GM12878 (cell line): ENCODE results near the gene MAP4K5. TPM values are rescaled to one million over a fixed set of nuclear protein-coding genes. Genes with fewer than 3 reads are reported as not detected.

Source experiments
- ATAC-seq: fragments of 200-7000 bp; cut with Tn5 transposase; 3 replicates; pipeline ENCODE4 v1.9.1; 2020; ENCODE audit warnings: mild to moderate bottlenecking, moderate library complexity
- BruUV-seq: library from RNA; stranded (reverse); fragments of 400-500 nt; replicated peaks from 2 replicates; lab custom pipeline; 2021; lab: Mats Ljungman, UMichigan
- CTCF ChIA-PET: fragments of 300-600 bp; sonication (Branson Sonifier 250); formaldehyde crosslinking; extraction: SDS; loops from one replicate; lab custom pipeline; 2021; ENCODE audit warnings: inconsistent platforms; lab: Yijun Ruan, JAX
- POLR2A ChIA-PET: fragments of 350-600 bp; formaldehyde crosslinking; extraction: SDS; loops from one replicate; lab custom pipeline; 2021; ENCODE audit warnings: inconsistent platforms; lab: Charles Lee
- RAD21 ChIA-PET: fragments of 300-600 bp; sonication (Branson Sonifier 250); formaldehyde crosslinking; loops from one replicate; lab custom pipeline; 2023; ENCODE audit warnings: antibody characterized with exemption; ENCODE audit not compliant: unreplicated experiment; lab: Charles Lee
- SMC1A ChIA-PET: fragments of 300-600 bp; sonication (Branson Sonifier 250); formaldehyde crosslinking; loops from one replicate; lab custom pipeline; 2023; ENCODE audit not compliant: unreplicated experiment, uncharacterized antibody; lab: Charles Lee
- DNase-seq: peaks from one replicate; pipeline ENCODE4 v3.0.0-alpha.2; 2011; ENCODE audit warnings: low read depth, low spot score
- FAIRE-seq: peaks from 3 replicates; lab custom pipeline; 2011; peaks lifted over from hg19 to GRCh38; lab: Jason Lieb, UNC
- H2AFZ ChIP-seq: 2 replicates; pipeline ENCODE4 v1.6.0; 2011; ENCODE audit warnings: low read depth, low read length, control low read depth; ENCODE audit not compliant: control insufficient read depth
- H3K27ac ChIP-seq: 2 replicates; pipeline ENCODE4 v1.5.1; 2011; ENCODE audit warnings: control low read depth; ENCODE audit not compliant: control insufficient read depth, insufficient read depth
- H3K27me3 ChIP-seq, 2 experiments: replicated peaks in 1 of 2; 2 replicates each; pipeline versions ENCODE4 v1.6.0 to v1.6.1; 2011; ENCODE audit warnings: low read length in 1 of 2; ENCODE audit not compliant: control insufficient read depth in 2 of 2, insufficient read depth in 2 of 2
- H3K36me3 ChIP-seq, 2 experiments: 2 replicates each; pipeline ENCODE4 v1.5.1; 2011; ENCODE audit warnings: low read length in 1 of 2; ENCODE audit not compliant: control insufficient read depth in 2 of 2, insufficient read depth in 2 of 2
- H3K4me1 ChIP-seq: 2 replicates; pipeline ENCODE4 v1.6.1; 2011; ENCODE audit warnings: mild to moderate bottlenecking, low read length, moderate library complexity, mixed read lengths; ENCODE audit not compliant: control insufficient read depth, insufficient read depth
- H3K4me2 ChIP-seq: 2 replicates; pipeline ENCODE4 v1.6.0; 2011; ENCODE audit warnings: control low read depth; ENCODE audit not compliant: control insufficient read depth, insufficient read depth
- H3K4me3 ChIP-seq: fragments of 200-600 bp; sonication (generic); 2 replicates; pipeline ENCODE4 v1.5.1; 2016
- H3K79me2 ChIP-seq: 2 replicates; pipeline ENCODE4 v1.6.0; 2011; ENCODE audit warnings: low read length; ENCODE audit not compliant: control insufficient read depth, insufficient read depth
- H3K9ac ChIP-seq: 2 replicates; pipeline ENCODE4 v1.8.0; 2011; ENCODE audit warnings: low read length, control low read depth, mixed read lengths; ENCODE audit not compliant: control insufficient read depth, insufficient read depth
- H3K9me3 ChIP-seq: replicated peaks from 3 replicates; pipeline ENCODE4 v1.5.1; 2011; ENCODE audit warnings: mild to moderate bottlenecking, low read length; ENCODE audit not compliant: control insufficient read depth, insufficient read depth
- H4K20me1 ChIP-seq: 2 replicates; pipeline ENCODE4 v1.6.0; 2011; ENCODE audit not compliant: control insufficient read depth, insufficient read depth
- CBFB ChIP-seq: IDR thresholded peaks from 2 replicates; pipeline ENCODE4 v1.6.1; 2016; ENCODE audit warnings: antibody characterized with exemption, low read depth
- KLF5 ChIP-seq: fragments of 450-650 bp; IDR thresholded peaks from 2 replicates; pipeline ENCODE4 v1.6.1; 2014; ENCODE audit warnings: mild to moderate bottlenecking; ENCODE audit not compliant: partially characterized antibody
- NRF1 ChIP-seq: conservative IDR thresholded peaks from 2 replicates; pipeline ENCODE4 v1.6.1; 2011; ENCODE audit warnings: mild to moderate bottlenecking, low read depth, low read length, improper control_type of control experiment
- SMARCA5 ChIP-seq: fragments of 450-650 bp; IDR thresholded peaks from 2 replicates; pipeline ENCODE4 v1.6.1; 2017; ENCODE audit warnings: mild to moderate bottlenecking
- SP1 ChIP-seq: IDR thresholded peaks from one replicate; pipeline ENCODE4 v1.6.1; 2011; ENCODE audit warnings: low read depth, low read length
- SREBF1 ChIP-seq: IDR thresholded peaks from 2 replicates; pipeline ENCODE4 v1.6.1; 2012; ENCODE audit warnings: mild to moderate bottlenecking, low read length
- TAF1 ChIP-seq: IDR thresholded peaks from 2 replicates; pipeline ENCODE4 v1.6.1; 2011; ENCODE audit warnings: mild to moderate bottlenecking, low read depth, low read length, borderline replicate concordance
- TBL1XR1 ChIP-seq: IDR thresholded peaks from 2 replicates; pipeline ENCODE4 v1.6.1; 2012; ENCODE audit warnings: low read depth, low read length, improper control_type of control experiment
- ZBED1 ChIP-seq: IDR thresholded peaks from 2 replicates; pipeline ENCODE4 v1.6.1; 2016; ENCODE audit warnings: borderline replicate concordance
- in situ Hi-C: fragments of 300-500 bp; cut with MboI; formaldehyde crosslinking; loops from 9 replicates; pipeline ENCODE4 v1.14.3; 2018; ENCODE audit warnings: mixed read lengths
- intact Hi-C: fragments of 100-400 bp; cut with micrococcal nuclease; formaldehyde crosslinking; loops from one replicate; pipeline ENCODE4 v1.14.2; 2022; ENCODE audit not compliant: unreplicated experiment
- polyA plus RNA-seq, 11 experiments: library from polyadenylated mRNA; depleted of rRNA in 4 of 11; unstranded in 6 of 11; stranded (reverse) in 5 of 11; fragments of >200 nt; fragmentation: Nextera tagmentation in 4 of 11; fragmentation: Illumina TruSeq in 1 of 11; extraction: Ambion mirVana in 4 of 11; extraction: Trizol in 1 of 11; gene quantifications; 1 replicate in 1 of 11; 2 replicates in 10 of 11; pipeline versions ENCODE4 v1.2.1 to v1.2.3, GENCODE V29; 2011 to 2016; ENCODE audit warnings: inconsistent platforms in 2 of 11, missing spikeins in 2 of 11, low read depth in 1 of 11
- total RNA-seq, 4 experiments: library from RNA; depleted of rRNA in 3 of 4; stranded (reverse); fragments of >200 nt in 3 of 4; fragmentation: Illumina TruSeq in 1 of 4; extraction: Trizol in 1 of 4; gene quantifications; 2 replicates each; pipeline versions ENCODE4 v1.2.1 to v1.2.3, GENCODE V29; 2013 to 2021
- TF ChIP-seq, protein P1 (sequence below): fragments of 450-650 bp; formaldehyde crosslinking; IDR thresholded peaks from 2 replicates; pipeline ENCODE4 v1.5.0; 2022; ENCODE audit warnings: mild to moderate bottlenecking, missing genetic modification characterization
- TF ChIP-seq, protein P2 (sequence below): IDR thresholded peaks from 2 replicates; pipeline ENCODE4 v1.6.1; 2011; ENCODE audit warnings: low read depth, mild to moderate bottlenecking, low read length, moderate library complexity, borderline replicate concordance; ENCODE audit errors: extremely low read depth
- TF ChIP-seq, protein P3 (sequence below): fragments of 450-650 bp; conservative IDR thresholded peaks from 2 replicates; pipeline ENCODE4 v1.6.1; 2017; ENCODE audit warnings: mild to moderate bottlenecking, moderate library complexity
- TF ChIP-seq, protein P4 (sequence below): fragments of 450-650 bp; IDR thresholded peaks from 2 replicates; pipeline ENCODE4 v1.6.1; 2016; ENCODE audit warnings: mild to moderate bottlenecking, moderate library complexity, borderline replicate concordance

Gene MAP4K5
- total and polyA plus RNA-seq, 10 of the 15 experiments (the other 5 are each of a cell fraction or from before 2014, with no cell fraction given): 9.1 to 41.3 (median 30.1) TPM

DNA sequence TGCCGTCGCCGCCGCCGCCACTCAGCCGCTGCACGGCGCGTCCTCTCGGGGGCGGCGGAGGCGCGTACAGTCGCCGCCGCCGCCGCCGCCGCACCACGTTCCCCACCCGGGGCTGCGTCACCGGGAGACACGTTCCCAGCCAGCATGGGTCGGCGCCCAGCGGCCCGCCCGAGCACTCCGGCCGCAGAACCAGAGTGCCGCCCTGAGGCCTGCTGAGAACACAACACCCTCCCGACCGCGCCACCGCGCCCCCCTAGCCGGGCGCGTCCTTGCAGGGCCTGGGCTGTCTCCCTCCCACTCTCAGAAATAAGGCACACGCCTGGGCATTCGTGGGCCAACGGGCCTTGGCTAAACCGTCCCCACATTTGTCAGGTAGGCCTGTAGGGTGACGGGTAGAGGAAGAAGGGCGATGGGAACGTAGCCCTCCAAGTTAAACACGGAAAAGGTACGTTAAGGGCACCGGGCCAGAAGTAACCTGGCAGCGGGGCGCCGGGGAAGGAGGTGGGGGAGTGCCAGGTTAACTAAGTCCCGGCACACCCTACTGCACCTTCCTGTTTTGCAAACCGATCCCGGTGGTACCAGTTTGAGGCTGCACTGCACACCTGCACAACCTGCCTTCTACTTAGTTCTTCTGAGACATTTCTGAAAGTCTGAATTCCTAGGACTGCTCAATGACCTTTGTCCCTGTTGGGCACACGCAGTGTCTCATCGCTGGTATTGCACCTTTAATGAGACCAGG, at the start of gene MAP4K5 (continued):
- TF ChIP-seq, protein P1, sequence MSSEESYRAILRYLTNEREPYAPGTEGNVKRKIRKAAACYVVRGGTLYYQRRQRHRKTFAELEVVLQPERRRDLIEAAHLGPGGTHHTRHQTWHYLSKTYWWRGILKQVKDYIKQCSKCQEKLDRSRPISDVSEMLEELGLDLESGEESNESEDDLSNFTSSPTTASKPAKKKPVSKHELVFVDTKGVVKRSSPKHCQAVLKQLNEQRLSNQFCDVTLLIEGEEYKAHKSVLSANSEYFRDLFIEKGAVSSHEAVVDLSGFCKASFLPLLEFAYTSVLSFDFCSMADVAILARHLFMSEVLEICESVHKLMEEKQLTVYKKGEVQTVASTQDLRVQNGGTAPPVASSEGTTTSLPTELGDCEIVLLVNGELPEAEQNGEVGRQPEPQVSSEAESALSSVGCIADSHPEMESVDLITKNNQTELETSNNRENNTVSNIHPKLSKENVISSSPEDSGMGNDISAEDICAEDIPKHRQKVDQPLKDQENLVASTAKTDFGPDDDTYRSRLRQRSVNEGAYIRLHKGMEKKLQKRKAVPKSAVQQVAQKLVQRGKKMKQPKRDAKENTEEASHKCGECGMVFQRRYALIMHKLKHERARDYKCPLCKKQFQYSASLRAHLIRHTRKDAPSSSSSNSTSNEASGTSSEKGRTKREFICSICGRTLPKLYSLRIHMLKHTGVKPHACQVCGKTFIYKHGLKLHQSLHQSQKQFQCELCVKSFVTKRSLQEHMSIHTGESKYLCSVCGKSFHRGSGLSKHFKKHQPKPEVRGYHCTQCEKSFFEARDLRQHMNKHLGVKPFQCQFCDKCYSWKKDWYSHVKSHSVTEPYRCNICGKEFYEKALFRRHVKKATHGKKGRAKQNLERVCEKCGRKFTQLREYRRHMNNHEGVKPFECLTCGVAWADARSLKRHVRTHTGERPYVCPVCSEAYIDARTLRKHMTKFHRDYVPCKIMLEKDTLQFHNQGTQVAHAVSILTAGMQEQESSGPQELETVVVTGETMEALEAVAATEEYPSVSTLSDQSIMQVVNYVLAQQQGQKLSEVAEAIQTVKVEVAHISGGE (CRISPR knock-in tag): no peak
- TF ChIP-seq, protein P2, sequence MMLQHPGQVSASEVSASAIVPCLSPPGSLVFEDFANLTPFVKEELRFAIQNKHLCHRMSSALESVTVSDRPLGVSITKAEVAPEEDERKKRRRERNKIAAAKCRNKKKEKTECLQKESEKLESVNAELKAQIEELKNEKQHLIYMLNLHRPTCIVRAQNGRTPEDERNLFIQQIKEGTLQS: no peak
- TF ChIP-seq, protein P3, sequence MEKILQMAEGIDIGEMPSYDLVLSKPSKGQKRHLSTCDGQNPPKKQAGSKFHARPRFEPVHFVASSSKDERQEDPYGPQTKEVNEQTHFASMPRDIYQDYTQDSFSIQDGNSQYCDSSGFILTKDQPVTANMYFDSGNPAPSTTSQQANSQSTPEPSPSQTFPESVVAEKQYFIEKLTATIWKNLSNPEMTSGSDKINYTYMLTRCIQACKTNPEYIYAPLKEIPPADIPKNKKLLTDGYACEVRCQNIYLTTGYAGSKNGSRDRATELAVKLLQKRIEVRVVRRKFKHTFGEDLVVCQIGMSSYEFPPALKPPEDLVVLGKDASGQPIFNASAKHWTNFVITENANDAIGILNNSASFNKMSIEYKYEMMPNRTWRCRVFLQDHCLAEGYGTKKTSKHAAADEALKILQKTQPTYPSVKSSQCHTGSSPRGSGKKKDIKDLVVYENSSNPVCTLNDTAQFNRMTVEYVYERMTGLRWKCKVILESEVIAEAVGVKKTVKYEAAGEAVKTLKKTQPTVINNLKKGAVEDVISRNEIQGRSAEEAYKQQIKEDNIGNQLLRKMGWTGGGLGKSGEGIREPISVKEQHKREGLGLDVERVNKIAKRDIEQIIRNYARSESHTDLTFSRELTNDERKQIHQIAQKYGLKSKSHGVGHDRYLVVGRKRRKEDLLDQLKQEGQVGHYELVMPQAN: peak; percentile 77

DNA sequence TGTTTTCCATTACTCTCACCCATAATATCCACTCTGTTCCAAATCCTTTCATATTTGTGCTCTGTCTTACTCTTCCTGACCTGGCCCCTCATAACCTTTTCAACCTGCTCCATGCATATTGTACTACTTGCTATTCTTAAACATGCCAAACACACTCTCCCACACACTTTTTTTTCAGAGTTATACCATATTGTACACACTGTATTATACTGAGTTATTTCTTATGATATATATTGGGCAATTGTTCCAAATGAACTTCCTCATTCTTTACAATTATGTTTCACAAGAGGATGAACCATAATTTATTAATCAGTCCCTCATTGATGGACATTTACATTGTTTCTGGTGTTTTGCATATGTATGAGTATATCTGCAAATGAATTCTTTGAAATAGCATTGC, 46.1 kb upstream of the MAP4K5 start:
- Histone ChIP-seq H3K27me3 (no peaks in the 10 kb centered on the region), H4K20me1 (no peaks in the 10 kb centered on the region), H3K9me3 (no peaks in the 10 kb centered on the region), H2AFZ (no peak overlapping the region), H3K36me3 (no peaks in the 10 kb centered on the region), H3K79me2 (no peaks in the 10 kb centered on the region), H3K9ac (no peak overlapping the region), H3K4me3 (no peak overlapping the region), H3K4me1 (no peaks in the 10 kb centered on the region), H3K27ac (no peak overlapping the region), H3K4me2 (no peak overlapping the region)
- ChIA-PET POLR2A (no interaction called here), SMC1A (no interaction called here), CTCF (interaction anchor here (1.2 kb wide), 1 partner anchor 199 kb away, joined by 3 read pairs; no protein-coding TSS in a partner anchor), RAD21 (no interaction called here)
- no peak for ATAC-seq
- intact Hi-C loops: no loop called here
- no TSS peak for BruUV-seq
- in situ Hi-C loops: no loop called here
- FAIRE-seq: no peak
- DNase-seq: no peak
- TF ChIP-seq CBFB (no peak), TAF1 (no peak), SP1 (no peak), KLF5 (no peak), SMARCA5 (no peak), ZBED1 (no peak), NRF1 (no peak), SREBF1 (no peak), TBL1XR1 (no peak)
- TF ChIP-seq, protein P4, sequence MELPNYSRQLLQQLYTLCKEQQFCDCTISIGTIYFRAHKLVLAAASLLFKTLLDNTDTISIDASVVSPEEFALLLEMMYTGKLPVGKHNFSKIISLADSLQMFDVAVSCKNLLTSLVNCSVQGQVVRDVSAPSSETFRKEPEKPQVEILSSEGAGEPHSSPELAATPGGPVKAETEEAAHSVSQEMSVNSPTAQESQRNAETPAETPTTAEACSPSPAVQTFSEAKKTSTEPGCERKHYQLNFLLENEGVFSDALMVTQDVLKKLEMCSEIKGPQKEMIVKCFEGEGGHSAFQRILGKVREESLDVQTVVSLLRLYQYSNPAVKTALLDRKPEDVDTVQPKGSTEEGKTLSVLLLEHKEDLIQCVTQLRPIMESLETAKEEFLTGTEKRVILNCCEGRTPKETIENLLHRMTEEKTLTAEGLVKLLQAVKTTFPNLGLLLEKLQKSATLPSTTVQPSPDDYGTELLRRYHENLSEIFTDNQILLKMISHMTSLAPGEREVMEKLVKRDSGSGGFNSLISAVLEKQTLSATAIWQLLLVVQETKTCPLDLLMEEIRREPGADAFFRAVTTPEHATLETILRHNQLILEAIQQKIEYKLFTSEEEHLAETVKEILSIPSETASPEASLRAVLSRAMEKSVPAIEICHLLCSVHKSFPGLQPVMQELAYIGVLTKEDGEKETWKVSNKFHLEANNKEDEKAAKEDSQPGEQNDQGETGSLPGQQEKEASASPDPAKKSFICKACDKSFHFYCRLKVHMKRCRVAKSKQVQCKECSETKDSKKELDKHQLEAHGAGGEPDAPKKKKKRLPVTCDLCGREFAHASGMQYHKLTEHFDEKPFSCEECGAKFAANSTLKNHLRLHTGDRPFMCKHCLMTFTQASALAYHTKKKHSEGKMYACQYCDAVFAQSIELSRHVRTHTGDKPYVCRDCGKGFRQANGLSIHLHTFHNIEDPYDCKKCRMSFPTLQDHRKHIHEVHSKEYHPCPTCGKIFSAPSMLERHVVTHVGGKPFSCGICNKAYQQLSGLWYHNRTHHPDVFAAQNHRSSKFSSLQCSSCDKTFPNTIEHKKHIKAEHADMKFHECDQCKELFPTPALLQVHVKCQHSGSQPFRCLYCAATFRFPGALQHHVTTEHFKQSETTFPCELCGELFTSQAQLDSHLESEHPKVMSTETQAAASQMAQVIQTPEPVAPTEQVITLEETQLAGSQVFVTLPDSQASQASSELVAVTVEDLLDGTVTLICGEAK: no peak
